Muscle layer of duodenum (tissue), 2 donors: ENCODE results near the gene DCBLD1.

ENCODE experiments used
- H3K27ac ChIP-seq: one replicate; pipeline ENCODE4 v1.7.0; 2013; ENCODE audit warnings: mild to moderate bottlenecking, low read length
- H3K27me3 ChIP-seq: one replicate; pipeline ENCODE4 v1.7.0; 2013; ENCODE audit warnings: low read depth, mild to moderate bottlenecking, control low read depth, low read length
- H3K36me3 ChIP-seq, 2 donors: one replicate each; pipeline ENCODE4 v1.7.0; 2013; ENCODE audit warnings: low read length in 2 of 2, control low read depth in 1 of 2, mild to moderate bottlenecking in 1 of 2; ENCODE audit not compliant: insufficient read depth in 2 of 2, control insufficient read depth in 1 of 2
- H3K4me1 ChIP-seq, 2 donors: one replicate each; pipeline ENCODE4 v1.7.0; 2013; ENCODE audit warnings: low read length in 2 of 2, mild to moderate bottlenecking in 2 of 2, control low read depth in 1 of 2, moderate library complexity in 1 of 2; ENCODE audit not compliant: insufficient read depth in 2 of 2, control insufficient read depth in 1 of 2
- H3K4me3 ChIP-seq, 2 donors: one replicate each; pipeline ENCODE4 v1.7.0; 2013; ENCODE audit warnings: low read length in 2 of 2, low read depth in 1 of 2, mild to moderate bottlenecking in 1 of 2
- H3K9me3 ChIP-seq, 2 donors: one replicate each; pipeline ENCODE4 v1.7.0; 2013; ENCODE audit warnings: low read length in 2 of 2, control low read depth in 1 of 2, mild to moderate bottlenecking in 1 of 2; ENCODE audit not compliant: control insufficient read depth in 1 of 2
- donor health status: healthy.

DCBLD1 gene

DNA sequence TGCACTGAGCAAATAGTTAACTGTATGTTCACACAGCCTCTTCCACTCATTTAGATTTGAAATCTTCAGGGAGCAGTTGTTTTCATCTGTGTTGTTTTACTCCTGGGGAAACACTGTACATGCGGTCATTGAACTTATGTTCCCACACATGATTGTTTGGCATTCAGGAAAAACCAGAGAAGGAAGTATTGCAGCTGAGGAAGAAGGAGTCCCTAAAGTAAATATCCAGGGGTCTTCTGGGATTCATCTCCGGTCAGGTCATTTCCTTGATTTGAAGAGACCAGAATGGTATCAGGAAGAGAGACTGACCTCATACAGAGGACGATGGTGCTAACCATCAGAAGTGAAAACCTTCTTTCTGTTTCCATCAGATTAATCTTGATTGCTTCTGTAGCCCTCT is 52.5 kb downstream of the DCBLD1 start:
- no peak overlapping the region for H3K4me3 ChIP-seq
- peaks cover 4 to 12% of the 10 kb centered on the region in 2 donors for H3K36me3 ChIP-seq
- no peak overlapping the region for H3K27ac ChIP-seq
- H3K27me3 ChIP-seq = no peaks in the 10 kb centered on the region
- H3K4me1 ChIP-seq = no peaks in the 10 kb centered on the region
- H3K9me3 ChIP-seq = no peaks in the 10 kb centered on the region

DNA sequence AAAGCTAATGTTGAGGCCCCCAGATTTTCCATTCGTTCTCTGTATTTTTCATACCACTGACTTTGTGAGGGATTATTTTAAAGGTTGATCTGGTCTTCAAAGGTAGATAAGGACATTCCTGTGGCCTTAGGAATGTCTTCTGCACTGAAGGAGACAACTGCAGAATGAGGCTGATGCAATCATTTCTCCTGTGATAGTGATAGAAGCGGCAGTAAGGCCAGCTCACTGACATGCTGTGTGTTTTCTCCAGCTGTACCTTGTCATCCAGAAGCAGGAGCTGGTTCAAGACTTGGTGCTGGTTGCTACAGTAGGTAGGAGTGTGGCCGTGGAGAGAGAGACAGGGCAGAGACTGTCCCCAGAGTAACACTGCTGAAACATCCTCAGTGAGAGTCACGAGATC is 53.8 kb downstream of the DCBLD1 start:
- H3K36me3 ChIP-seq = peaks cover 10 to 13% of the 10 kb centered on the region in 2 donors

DNA sequence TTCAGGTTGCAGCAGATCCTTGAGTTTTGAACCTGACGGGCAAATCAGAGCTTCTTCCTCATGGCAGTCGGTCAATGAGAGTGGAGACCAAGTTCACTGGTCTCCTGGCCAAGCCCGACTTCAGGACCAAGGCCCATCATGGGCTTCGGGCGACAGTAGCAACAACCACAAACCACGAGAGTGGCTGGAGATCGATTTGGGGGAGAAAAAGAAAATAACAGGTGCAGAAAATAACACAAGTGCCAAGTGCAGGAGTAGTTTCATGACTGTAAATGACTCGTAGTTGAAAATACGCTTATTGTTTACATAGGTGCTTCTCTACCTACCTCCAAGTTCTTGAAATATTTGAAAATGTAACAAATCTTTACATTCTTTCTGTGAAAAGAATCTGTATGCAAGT is 56.1 kb downstream of the DCBLD1 start:
- Histone ChIP-seq H3K36me3 (peaks cover 10 to 13% of the 10 kb centered on the region in 2 donors), H3K27me3 (no peaks in the 10 kb centered on the region), H3K9me3 (no peaks in the 10 kb centered on the region), H3K4me1 (no peaks in the 10 kb centered on the region), H3K27ac (no peak overlapping the region), H3K4me3 (no peak overlapping the region)

More for the DNA sequence above, 53.8 kb downstream of the DCBLD1 start:
- no peaks in the 10 kb centered on the region for H3K4me1 ChIP-seq
- no peak overlapping the region for H3K4me3 ChIP-seq
- no peak overlapping the region for H3K27ac ChIP-seq
- H3K27me3 ChIP-seq = no peaks in the 10 kb centered on the region
- H3K9me3 ChIP-seq = no peaks in the 10 kb centered on the region

DNA sequence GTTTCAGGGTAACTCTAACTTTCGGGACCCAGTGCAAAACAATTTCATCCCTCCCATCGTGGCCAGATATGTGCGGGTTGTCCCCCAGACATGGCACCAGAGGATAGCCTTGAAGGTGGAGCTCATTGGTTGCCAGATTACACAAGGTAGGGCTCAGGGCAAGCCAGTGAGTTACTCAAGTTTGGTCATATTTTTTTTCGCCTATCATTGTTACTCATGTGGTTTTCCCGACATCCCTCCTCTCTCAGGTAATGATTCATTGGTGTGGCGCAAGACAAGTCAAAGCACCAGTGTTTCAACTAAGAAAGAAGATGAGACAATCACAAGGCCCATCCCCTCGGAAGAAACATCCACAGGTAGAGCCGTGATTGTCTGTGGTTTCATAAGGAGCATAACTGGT is 58.2 kb downstream of the DCBLD1 start:
- peaks cover 10 to 13% of the 10 kb centered on the region in 2 donors for H3K36me3 ChIP-seq
- H3K9me3 ChIP-seq = no peaks in the 10 kb centered on the region
- no peak overlapping the region for H3K4me3 ChIP-seq
- no peak overlapping the region for H3K27ac ChIP-seq
- no peaks in the 10 kb centered on the region for H3K4me1 ChIP-seq
- no peaks in the 10 kb centered on the region for H3K27me3 ChIP-seq

DNA sequence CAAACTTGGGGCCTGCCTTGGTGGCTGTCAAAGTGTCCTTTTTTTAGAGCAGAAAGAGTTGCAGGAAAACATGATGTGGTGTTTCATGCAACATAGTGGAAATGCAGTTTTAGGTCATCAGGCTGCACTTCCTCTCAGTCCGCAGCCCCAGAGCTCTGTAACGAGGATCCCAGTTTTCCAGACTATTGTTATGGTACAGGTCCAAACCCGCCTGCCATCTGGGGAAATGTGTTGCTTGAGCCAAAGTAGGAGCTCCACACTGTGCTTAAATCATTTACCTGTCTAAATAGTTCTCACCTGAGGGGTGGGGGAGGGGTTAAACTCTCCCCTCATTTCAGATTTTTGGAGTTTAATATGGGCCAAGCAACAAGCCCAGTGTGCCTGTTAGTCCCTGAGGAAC is 60.0 kb downstream of the DCBLD1 start:
- Histone ChIP-seq H3K9me3 (no peaks in the 10 kb centered on the region), H3K4me3 (no peak overlapping the region), H3K4me1 (no peaks in the 10 kb centered on the region), H3K27me3 (no peaks in the 10 kb centered on the region), H3K27ac (no peak overlapping the region), H3K36me3 (peaks cover 10 to 13% of the 10 kb centered on the region in 2 donors)

DNA sequence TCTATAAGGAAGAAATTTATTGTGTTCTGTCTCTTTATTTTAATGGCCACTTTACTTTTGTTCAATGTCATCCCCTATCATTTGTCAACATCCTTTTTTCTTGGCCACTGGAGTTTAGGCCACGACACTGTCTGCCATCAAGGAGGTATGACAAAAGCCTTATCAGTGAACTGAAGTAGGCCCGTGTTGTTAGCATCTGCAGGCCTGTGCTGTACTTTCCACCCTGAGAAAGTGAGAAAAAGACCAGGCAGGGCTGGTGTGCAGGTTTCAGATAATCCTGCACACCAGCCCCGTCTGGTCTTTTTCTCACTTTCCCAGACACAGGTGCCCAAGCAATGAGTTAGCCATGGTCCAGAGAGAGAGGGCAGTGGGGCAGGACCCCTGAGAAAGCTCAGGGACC is 62.2 kb downstream of the DCBLD1 start:
- H3K4me1 ChIP-seq = no peaks in the 10 kb centered on the region

DNA sequence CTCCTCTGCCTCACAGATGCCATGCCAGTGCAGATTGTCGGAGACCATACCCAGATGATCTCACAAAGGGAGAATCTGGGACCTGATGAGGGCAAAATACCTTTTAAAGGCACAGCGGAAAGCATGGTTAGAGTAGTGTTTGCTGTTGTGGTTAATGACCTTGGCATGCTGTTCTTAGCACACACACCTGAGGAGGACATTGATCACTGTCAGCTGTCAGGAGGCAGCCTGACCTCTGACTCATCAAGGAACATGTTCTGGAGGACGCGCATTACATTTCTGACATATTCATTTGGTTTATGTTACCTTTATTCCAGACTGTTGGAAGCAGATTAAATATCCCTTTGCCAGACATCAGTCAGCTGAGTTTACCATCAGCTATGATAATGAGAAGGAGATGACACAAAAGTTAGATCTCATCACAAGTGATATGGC is 62.7 kb downstream of the DCBLD1 start:
- Histone ChIP-seq H3K4me3 (no peak overlapping the region), H3K9me3 (no peaks in the 10 kb centered on the region), H3K4me1 (no peaks in the 10 kb centered on the region), H3K36me3 (peaks cover 6 to 7% of the 10 kb centered on the region in 2 donors), H3K27ac (no peak overlapping the region), H3K27me3 (no peaks in the 10 kb centered on the region)

More for the DNA sequence above, 62.2 kb downstream of the DCBLD1 start:
- peaks cover 6 to 7% of the 10 kb centered on the region in 2 donors for H3K36me3 ChIP-seq
- H3K27me3 ChIP-seq = no peaks in the 10 kb centered on the region
- H3K27ac ChIP-seq = no peak overlapping the region
- H3K9me3 ChIP-seq = no peaks in the 10 kb centered on the region
- no peak overlapping the region for H3K4me3 ChIP-seq

DNA sequence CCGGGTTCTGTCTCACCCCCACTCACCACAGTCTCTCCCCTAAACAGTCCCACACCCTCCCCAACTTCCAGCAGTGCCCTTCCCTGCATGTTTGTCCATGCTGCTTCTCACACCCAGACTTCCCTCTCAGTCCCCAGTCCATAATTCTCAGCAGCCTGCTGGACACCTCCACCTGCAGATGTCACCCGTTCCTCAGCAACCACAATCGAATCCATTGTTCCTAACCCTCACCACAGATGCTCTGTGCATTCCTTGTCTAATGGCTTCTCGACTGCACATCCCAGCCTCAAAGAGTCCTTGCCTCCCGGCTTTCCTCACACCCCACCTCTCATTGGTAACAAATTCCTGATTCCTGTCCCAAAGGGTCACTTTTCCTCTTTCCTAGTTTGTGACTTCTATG is 64.2 kb downstream of the DCBLD1 start:
- no peaks in the 10 kb centered on the region for H3K4me1 ChIP-seq
- H3K27me3 ChIP-seq = no peaks in the 10 kb centered on the region
- no peaks in the 10 kb centered on the region for H3K9me3 ChIP-seq
- H3K27ac ChIP-seq = no peak overlapping the region
- no peak overlapping the region for H3K4me3 ChIP-seq
- no peaks in the 10 kb centered on the region for H3K36me3 ChIP-seq

DNA sequence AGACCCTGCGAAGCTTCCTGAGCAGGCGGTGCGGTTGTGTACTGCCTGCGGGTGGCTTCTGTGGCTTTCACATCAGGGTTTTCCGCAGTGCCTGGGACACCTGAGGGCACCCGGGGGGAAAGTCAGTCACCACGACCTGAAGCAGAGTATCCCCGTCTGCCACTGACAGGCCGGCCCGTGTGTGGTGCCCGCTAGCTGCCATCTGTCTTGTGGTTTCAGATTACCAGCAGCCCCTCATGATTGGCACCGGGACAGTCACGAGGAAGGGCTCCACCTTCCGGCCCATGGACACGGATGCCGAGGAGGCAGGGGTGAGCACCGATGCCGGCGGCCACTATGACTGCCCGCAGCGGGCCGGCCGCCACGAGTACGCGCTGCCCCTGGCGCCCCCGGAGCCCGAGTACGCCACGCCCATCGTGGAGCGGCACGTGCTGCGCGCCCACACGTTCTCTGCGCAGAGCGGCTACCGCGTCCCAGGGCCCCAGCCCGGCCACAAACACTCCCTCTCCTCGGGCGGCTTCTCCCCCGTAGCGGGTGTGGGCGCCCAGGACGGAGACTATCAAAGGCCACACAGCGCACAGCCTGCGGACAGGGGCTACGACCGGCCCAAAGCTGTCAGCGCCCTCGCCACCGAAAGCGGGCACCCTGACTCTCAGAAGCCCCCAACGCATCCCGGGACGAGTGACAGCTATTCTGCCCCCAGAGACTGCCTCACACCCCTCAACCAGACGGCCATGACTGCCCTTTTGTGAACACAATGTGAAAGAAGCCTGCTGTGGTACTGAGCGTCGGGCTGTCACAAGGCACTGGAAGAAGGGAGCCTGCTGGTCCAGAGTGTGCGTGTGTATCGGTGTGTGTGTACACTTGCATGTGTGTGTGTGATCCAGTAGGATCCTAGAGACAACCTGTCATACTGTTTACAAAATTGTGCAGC is 65.5 kb downstream of the DCBLD1 start:
- H3K36me3 ChIP-seq = no peaks in the 10 kb centered on the region

DNA sequence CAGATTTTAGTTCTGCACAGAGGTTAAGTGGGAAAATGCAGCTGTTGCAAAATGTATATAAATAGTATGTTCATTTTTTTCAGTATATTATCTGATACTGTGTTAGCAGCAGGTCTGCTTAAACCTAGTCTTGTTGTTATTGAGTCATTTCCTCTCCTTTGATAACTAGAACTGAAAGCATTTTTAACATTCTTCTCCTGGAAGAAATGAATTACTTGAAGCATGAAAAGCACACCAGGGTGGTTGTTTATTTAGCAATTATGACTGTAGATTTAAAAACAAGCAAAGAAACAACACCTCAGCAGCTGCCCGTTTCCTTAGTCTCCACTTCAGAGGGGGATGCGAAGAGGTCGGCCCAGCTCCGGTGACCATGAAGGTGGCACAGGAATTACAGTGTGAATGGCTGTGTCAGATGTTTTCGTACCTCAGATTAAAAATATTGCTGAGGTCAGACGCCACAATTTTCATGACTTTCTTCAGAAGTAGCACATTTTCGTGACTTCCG is 66.4 kb downstream of the DCBLD1 start:
- Histone ChIP-seq H3K27me3 (no peaks in the 10 kb centered on the region), H3K9me3 (no peaks in the 10 kb centered on the region), H3K36me3 (no peaks in the 10 kb centered on the region), H3K4me1 (no peaks in the 10 kb centered on the region), H3K4me3 (no peak overlapping the region), H3K27ac (no peak overlapping the region)

More for the DNA sequence above, 65.5 kb downstream of the DCBLD1 start:
- H3K4me1 ChIP-seq = no peaks in the 10 kb centered on the region
- no peaks in the 10 kb centered on the region for H3K9me3 ChIP-seq
- H3K27ac ChIP-seq = no peak overlapping the region
- H3K27me3 ChIP-seq = no peaks in the 10 kb centered on the region
- H3K4me3 ChIP-seq = peak overlapping the region; percentile 41 to 68

DNA sequence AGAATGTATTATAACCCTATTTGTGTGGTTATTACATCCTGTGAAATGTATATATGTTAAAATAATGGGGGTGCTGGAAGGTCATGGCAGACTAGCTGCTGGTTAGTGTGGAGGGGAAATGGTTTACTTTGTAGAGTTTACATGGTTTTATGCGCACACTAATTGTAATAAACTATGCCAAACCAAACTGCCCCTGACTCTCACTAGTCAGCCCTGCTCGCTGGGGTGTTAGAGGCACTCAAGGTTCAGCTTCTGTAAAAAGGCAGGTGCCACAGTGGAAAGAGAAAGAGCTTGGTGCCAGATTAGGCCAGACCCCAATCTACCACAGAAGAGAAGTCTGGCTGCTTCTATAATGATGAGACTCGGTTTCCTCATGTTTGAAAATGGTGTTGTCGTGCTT is 67.1 kb downstream of the DCBLD1 start:
- no peaks in the 10 kb centered on the region for H3K9me3 ChIP-seq
- no peak overlapping the region for H3K4me3 ChIP-seq
- H3K27ac ChIP-seq = no peak overlapping the region
- no peaks in the 10 kb centered on the region for H3K4me1 ChIP-seq
- no peaks in the 10 kb centered on the region for H3K27me3 ChIP-seq
- H3K36me3 ChIP-seq = no peaks in the 10 kb centered on the region
